SIG-M5 treated with dmso at 0.1 percent for 504 hours (cell line): ENCODE data around the gene S100A4.
"Not testable (repeated sequence)": the region's sequence is repeated elsewhere in the genome, so short reads cannot be mapped to it uniquely, and the experiment has no call there.

Experiments used
- DNase-seq: peaks from one replicate; lab custom pipeline; 2025; ENCODE audit not compliant: unreplicated experiment; lab: John Stamatoyannopoulos, UW

Gene S100A4

DNA sequence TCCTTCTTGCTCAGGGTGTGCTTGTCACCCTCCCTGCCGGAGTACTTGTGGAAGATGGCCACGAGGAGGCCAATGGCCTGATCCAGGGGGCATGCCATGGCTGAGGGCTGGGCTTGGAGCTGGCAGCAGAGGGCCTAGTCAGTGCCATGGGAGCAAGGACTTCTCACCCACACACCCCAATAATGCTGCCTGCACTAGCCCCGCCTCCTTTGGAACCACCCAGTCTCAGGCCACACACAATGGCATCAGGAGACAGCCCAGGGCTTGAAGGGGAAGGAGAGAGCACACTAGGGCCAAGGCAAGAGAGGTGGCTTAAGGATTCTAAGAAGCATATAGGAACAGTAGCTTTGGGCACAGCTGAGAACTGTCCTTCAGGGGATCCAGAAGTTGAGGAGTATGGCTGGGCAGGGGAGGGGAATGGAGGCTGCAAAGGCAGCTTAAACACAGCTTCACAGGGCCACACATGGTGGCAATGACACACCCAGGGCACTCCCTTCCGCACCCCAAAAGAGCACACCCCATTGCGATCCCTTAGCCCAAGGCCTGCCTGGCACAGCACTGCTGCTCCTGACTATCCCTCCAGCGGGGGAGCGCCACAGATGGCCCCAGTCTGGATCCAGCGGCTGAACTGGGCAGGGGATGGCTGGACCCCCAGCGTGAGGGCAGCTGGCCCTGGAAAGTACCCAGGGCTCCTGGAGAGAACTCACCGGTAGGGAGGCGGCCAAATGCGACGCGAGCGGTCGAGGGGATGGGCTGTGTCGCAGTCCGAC lies 10.2 kb downstream of the S100A4 start, which contains the start of gene S100A6:
TSS of gene S100A6 (minus strand) at position 750 of the 770 bp plus-strand sequence. CDS start at position 98, 652 bp downstream.
- no peak for DNase-seq

DNA sequence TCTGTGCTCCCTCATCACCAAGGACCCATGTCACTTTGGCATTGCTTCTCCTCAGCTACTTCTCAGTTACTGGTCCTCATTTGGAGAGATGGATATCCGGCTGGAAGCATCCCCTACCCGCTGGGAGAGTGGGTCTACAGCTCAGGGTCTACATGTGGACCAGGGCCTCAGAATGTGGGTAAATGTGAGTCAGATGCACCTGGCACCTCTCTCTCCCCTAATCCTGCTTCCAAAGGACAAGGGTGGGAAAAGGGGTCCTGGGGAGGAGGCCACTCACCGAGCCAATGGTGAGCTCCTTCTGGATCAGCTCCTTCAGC lies 10.7 kb downstream of the S100A4 start:
- no peak for DNase-seq

DNA sequence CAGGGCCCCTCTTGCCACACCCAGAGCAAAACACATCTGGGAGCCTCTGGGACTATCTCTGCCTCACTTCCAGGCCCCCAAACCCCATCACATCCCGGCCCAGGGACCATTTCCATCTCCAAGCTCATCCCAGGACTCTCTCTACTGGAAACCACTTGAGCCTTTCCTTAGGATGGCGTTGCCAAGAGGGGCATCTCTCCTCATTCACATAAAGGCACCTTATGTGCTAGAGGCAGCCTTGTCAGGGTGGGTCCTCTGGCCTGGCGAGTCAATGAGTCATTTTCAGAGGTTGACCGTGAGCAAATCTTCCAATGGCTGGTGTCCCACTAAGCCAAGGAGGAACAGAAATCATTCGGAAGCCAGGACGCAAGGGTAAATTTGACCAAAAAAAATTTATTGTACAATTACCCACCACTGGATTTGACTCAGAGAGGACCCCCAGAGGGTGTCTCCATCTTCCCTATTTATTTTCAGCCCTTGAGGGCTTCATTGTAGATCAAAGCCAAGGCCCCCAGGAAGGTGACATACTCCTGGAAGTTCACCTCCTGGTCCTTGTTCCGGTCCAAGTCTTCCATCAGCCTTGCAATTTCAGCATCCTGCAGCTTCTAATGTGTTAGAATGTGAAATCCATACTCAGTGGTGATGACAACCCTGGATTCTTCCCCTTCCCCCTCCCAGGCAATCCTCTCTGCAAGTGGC lies 11.2 kb downstream of the S100A4 start:
- DNase-seq: no peak

DNA sequence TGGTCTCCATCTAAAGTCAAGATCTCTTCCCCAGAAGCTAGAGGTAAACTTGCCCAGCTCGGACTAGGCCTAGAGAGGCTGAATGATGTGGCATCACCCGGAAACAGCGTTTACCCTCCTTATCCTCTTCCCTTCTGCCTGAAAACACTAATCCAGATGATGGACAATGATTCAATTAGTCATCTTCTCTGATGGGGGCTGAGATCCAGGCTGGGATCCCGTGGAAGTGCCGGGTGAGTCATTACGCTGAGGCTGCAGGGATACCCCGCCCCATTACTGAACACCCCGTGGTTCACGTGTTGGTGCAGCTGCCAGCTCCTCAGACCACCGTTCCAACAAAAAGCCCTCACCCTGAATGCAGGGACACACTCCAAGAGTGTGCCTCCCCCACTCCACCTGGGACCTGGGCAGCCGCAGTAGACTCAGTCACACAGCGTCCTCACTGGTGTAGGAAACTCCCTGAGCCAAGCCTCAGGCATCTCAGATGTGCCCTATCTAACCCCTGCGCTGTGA lies 11.9 kb downstream of the S100A4 start:
- no peak for DNase-seq

DNA sequence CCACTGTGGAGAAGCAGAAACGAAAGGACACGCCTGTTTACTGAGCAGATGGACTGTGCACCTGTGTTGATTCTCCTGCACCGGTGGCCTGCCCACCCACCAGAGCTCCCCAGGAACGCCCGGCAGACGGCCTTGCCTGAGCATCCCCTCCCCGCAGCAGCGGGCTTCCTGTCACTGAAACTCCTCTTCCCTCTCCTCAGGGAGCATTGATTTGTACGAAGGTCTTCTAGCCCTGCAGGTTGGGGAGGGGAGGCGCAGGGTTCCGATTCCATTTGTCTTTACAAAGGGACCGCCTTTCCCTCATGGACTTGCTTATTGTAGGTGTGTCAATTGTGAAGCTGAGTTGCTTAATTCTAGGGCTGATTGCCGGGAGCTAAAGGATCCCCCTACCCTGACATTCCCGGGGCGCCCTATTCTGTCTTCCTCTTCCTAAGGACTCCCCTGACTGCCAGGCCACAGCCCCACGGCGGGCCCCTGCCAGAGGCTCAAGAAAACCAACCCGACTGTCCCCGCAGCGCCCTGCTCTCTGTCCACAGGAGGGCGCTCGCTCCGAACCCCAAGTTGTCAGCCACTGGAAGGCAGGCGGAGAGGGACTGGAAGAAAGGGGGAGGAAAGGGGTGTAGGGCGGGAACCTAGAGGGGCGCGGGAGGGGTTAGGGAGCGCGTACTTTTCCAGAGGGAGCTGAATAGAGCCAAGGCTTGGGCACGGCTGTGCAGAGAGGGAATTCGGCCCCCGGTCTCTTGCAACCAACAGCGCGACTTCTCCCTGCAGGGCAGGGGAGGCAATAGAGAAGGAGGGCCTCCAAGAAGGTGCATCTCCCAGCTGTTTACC lies 12.6 kb downstream of the S100A4 start:
- DNase-seq: peak; percentile 74

DNA sequence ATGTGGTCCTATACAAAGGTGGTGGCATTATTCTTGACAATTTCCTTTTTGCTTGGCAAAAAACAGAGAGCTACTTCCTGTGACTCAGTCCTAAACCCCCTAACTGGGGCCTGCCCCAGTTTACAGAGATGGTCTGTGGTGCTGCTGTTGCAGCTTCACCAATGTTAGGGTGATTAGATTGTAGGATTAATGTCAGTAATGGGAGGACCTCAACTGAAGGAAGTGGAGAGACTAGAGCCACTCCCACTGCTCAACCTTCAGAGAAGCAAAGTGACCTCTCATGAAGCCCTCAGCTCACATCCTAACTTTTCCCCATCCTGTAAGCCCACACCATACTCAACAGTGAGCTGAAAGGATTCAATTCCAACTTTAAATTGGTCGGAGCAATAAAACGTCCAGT lies 13.4 kb downstream of the S100A4 start:
- no peak for DNase-seq

DNA sequence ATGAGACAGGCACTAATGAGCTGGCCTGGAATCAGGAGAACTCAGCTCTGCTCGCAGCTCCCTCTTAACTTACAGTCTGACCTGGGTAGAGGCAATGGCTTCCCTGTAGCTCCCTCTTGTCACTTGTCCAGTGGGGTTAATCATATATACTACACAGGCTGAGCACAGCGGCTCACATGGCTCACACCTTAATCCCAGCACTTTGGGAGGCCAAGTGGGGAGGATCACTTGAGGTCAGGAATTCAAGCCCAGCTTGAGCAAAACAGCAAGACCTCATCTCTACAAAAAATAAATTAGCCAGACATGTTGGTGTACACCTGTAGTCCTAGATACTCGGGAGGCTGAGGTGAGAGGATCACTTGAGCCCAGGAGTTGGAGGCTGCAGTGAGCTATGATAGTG lies 14.0 kb downstream of the S100A4 start:
- DNase-seq: no peak

DNA sequence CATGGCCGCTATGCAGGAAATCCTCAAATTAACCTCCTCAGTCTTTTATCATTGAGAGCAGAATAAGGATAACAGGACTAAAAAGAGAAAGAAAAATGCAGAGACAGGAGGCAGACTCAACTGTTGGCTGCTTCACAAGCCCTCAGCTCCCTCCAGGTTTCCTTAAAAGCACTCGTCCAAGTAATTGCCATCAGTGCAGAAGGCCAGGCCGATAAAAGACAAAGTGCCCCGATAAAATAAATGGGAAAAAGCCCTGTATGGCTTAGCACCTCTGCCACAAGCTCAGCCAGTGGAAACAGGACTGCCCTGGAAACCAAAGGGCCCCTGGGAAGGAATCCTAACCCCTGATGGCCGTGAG lies 17.9 kb downstream of the S100A4 start:
- no peak for DNase-seq

DNA sequence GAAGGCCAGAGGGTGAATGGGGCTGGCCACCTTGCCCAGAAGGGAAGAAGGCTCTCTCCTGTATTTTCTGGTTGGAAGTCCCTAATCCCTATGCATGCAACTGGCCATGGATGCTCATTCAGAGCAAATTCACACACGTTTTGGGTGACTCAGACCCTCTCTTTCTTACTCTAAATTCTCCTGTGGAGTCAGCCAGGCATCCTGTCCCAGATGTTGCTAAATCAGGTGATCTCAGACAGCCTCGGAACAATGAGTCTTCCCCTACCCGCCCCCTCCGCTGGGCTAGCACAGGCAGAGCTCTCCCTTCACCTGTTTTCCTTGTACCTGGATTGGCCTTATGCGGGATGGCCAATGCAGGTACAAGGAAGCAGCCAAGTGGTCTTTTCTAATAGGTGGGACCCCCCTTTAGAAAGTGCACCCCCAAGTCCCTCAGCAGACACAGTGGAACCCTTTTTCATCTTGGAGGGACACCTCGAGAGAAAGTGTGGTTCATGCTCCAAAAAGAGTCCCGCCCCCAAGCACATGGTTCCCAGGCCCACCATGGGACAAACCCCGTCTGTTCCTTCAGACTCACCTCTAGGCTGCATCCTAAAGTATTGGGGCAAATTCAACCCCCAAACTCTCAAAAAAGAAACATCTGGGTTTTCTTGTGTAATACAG lies 18.5 kb downstream of the S100A4 start:
- DNase-seq: no peak

DNA sequence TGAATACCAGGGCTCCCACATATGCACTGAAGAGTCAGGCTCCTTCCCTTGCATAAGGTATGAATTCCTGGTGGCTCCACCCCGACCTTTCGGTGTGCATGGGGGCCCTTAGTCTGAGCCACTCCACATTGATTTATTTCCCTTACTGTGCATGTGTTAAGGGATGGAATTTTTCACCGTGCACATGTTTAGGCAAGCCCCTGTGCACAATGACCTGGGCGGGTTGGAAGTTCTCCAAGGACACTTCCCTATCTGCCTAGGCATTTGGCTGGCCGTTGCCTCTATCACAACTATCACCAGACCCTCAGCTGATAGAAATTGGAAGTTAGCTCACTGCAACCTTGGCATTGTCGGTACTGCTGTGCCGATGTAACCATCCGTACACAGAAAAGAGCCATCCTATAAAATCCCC lies 19.5 kb downstream of the S100A4 start:
- no peak for DNase-seq

DNA sequence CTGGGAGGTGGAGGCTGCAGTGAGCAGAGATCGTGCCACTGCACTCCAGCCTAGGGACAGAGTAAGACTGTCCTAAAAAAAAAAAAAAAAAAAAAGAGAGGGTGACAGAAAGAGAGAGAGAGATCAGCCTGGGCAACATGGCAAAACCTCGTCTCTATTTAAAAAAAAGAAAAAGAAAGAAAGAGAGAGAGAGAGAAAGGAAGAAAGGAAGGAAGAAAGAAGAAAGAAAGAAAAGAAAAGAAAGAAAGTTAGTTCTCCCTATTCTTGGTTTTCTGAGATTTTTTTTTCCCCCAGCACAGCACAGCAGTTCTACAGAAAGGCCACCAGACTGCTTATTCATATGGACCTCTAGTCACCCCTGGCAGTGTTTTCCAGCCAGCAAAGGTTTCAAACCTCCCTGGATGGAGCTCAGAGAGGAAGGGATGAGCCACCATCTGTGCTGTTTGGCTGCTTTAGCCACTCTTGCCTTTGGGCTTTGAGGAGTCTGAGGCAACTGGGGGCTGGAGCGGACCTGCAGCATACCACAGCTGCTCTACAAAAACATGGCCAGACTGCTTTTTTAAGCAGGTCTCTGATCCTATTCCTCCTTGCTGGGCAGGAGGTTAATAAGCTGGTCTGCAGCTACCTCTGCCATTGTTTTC lies 20.4 kb downstream of the S100A4 start:
- no peak for DNase-seq

DNA sequence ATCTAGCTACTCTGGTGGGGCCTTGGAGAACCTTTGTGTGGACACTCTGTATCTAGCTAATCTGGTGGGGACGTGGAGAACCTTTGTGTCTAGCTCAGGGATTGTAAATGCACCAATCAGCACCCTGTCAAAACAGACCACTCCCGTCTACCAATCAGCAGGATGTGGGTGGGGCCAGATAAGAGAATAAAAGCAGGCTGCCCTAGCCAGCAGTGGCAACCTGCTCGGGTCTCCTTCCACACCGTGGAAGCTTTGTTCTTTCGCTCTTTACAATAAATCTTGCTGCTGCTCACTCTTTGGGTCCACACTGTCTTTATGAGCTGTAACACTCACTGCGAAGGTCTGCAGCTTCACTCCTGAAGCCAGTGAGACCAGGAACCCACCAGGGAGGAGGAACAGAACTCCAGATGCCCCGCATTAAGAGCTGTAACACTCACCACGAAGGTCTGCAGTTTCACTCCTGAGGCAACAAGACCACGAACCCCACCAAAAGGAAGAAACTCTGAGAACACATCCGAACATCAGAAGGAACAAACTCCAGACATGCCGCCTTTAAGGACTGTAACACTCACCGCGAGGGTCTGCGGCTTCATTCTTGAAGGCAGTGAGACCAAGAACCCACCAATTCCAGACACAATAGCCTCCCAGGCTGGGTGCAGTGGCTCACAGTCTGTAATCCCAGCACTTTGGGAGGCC lies 23.1 kb downstream of the S100A4 start:
- DNase-seq: not testable (repeated sequence)

DNA sequence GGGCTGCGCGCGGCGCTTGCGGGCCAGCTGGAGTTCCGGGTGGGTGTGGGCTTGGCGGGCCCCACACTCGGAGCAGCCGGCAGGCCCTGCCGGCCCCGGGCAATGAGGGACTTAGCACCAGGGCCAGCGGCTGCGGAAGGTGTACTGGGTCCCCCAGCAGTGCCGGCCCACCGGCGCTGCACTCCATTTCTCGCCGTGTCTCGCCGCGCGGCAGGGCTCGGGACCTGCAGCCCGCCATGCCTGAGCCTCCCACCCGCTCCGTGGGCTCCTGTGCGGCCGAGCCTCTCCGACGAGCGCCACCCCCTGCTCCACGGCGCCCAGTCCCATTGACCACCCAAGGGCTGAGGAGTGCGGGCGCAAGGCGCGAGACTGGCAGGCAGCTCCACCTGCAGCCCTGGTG lies 23.8 kb downstream of the S100A4 start:
- DNase-seq: not testable (repeated sequence)

DNA sequence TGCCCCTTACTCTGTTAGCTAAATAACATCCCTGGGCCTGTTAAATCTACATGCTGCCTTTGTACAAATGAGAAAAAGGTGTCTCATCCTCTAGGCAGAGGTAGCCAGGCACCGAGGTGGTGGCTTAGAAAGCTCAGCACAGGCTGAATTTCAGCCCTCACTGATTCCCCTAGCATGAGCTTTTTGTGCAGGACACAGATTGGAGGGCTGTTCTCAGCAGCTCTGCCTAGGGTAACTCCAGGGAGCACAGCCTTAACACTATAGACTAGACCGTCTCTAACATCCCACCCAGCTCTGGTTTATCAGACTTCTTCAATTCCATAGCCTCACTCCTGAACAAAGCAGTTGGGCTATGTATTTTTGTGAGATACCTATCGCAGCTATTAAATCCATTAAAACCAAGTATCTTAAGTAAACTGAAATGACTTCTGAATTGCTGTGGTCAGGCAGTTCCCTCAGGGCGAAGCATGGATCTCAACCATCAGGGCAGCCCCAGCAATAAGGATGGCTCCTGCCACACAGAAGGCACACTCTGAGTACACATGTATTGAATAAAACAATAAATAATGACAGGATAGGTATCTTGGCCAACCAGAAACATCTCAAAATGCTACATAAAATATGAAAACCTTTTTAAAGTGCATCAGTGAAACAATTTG lies 24.7 kb downstream of the S100A4 start:
- no peak for DNase-seq

DNA sequence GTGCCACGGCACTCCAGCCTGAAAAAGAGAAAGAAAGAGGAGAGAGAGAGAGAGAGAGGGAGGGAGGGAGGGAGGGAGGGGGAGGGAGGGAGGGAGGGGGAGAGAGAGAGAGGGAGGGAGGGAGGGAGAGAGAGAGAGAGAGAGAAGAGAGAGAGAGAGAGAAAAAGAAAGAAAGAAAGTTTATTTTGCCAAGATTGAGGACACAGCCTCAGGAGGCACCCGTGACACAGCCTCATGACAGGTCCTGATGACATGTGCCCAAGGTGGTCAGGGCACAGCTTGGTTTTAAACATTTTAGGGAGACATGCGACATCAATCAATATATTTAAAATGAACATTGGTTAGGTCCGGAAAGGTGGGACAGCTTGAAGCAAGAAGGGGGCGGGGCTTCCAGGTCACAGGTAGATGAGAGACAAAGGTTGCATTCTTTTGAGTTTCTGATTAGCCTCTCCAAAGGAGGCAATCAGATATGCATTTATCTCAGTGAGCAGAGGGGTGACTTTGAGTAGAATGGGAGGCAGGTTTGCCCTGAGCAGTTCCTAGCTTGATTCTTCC lies 25.4 kb downstream of the S100A4 start:
- not testable (repeated sequence) for DNase-seq

DNA sequence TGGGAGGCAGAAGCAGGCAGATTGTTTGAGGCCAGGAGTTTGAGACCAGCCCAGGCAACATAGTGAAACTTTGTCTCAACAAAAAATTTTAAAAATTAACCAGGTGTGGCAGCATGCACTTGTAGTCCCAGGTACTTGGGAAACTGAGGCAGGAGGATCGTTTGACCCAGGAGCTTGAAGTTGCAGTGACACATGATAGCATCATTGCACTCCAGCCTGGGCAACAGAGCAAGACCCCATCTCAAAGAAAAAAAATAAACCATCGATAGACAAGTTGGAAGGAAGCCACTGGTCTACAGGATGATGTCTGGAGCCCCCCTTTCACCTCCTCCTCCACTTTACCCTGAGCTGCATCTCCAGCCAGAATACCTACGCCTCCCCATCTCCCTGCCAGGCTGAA lies 26.4 kb downstream of the S100A4 start:
- no peak for DNase-seq

DNA sequence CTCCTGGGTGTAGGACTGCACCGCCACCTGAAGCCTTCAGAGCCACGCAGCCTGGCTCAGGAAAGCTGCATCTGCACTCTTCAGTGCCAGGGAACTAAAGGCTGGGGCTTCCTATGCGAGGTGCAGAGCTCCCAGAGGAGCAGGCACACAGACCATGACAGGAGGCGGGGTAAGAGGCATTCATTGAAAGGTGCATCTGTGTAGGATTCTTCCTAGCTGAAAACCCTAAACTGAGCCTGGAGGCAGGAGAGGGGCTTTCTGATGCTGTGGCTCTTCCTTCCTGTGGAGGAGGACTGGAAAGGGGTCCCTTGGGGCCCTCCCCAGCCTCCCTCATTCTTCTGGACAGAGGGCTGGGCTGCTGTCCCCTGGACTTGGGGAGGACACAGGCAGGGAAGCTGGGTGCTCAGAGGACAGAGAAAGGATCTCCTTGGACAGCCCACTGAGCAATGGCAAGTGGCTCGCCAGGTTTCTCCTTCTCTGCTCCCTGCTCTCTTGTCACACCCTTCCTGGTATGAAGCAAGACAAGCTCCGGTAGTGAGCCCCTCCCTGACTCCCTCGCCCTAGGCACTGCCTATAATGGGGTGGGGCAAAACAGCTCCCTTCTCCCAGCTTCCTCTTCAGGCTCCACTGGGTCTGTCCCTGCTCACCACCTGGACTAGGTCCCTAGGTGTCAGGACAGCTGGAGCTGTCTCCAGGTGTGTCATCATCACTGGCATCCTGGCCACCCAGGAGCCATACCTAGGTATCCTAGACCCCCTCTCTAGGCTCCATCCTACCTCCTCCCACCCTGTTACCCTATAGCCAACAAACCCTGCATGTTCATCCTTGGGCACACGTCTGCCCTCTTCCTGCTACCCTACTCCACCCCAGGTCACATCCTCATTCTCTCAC lies 29.9 kb downstream of the S100A4 start:
- peak; percentile 92 for DNase-seq

DNA sequence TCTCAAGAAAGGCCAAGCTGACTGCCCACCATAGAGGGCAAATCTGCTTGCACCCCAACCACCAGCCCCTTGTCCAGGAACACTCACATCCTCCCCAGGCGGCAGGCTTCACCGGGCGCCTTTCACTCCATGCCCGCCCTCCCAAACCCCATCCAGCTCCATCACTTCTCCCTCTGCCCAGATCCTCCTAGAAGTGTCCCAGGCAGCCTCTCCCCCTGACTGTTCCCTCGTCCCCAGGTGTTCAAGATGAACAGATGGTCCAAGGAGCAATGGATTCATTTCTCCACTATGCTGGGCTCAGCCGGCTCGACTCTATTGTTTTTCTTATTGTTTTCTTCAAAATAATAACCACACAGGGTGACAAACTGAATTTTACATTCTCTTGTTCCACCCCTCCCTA lies 31.9 kb downstream of the S100A4 start:
- DNase-seq: no peak
